ENCODE measurements around the gene PIGS.

Gene PIGS

DNA sequence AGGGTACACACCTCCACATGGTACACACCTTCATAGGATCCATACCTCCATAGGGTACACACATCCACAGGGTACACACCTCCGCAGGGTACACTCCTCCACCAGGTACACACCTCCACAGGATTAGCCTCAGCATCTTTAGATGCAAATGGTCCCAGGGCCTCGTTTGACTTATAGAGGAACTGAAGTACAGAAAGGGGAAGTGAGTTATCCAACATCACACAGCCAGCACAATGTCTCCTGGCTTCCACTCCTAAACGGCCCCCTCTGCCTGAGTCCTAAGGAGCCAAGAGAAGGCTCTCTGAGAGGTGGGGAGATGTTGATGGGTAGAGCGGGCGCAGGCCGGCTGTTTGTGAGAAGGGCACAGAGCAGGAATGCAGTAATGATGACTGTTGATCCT lies 53.2 kb downstream of the PIGS start:
- Mint-ChIP-seq H3K4me3 (no peak overlapping the region), H3K27ac (no peak overlapping the region), H3K9me3 (peaks cover 11% of the 10 kb centered on the region), H3K36me3 (ENCODE audit: low read depth) (no peaks in the 10 kb centered on the region), H3K4me1 (peaks cover 55% of the 10 kb centered on the region), H3K27me3 (ENCODE audit: low read depth, poor library complexity) (peaks cover 21% of the 10 kb centered on the region)
- DNase-seq: no peak
- TF ChIP-seq, protein P1, sequence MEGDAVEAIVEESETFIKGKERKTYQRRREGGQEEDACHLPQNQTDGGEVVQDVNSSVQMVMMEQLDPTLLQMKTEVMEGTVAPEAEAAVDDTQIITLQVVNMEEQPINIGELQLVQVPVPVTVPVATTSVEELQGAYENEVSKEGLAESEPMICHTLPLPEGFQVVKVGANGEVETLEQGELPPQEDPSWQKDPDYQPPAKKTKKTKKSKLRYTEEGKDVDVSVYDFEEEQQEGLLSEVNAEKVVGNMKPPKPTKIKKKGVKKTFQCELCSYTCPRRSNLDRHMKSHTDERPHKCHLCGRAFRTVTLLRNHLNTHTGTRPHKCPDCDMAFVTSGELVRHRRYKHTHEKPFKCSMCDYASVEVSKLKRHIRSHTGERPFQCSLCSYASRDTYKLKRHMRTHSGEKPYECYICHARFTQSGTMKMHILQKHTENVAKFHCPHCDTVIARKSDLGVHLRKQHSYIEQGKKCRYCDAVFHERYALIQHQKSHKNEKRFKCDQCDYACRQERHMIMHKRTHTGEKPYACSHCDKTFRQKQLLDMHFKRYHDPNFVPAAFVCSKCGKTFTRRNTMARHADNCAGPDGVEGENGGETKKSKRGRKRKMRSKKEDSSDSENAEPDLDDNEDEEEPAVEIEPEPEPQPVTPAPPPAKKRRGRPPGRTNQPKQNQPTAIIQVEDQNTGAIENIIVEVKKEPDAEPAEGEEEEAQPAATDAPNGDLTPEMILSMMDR (IDR thresholded peaks at IDR 0.05): no peak

DNA sequence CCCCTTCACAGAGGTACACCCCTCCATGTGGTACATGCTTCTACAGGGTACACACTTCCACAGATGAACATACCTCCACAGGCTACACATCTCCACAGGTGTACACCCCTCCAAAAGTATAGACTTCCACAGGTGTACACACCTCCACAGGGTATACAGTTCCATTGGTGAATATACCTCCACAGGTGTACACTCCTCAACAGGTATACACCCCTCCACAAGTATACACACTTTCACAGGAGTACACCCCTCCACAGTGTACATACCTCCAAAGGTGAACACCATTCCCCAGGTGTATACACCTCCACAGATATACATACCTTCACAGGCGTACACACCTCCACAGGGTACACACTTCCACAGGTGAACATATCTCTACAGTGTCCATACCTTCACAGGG lies 55.8 kb downstream of the PIGS start:
- peaks cover 11% of the 10 kb centered on the region for H3K9me3 Mint-ChIP-seq
- no peaks in the 10 kb centered on the region for H3K36me3 Mint-ChIP-seq (ENCODE audit: low read depth)
- DNase-seq: no peak
- TF ChIP-seq, protein P1 (IDR thresholded peaks at IDR 0.05): no peak
- no peak overlapping the region for H3K4me3 Mint-ChIP-seq
- H3K27me3 Mint-ChIP-seq (ENCODE audit: low read depth, poor library complexity): peaks cover 32% of the 10 kb centered on the region
- peaks cover 54% of the 10 kb centered on the region for H3K4me1 Mint-ChIP-seq
- H3K27ac Mint-ChIP-seq: no peak overlapping the region

DNA sequence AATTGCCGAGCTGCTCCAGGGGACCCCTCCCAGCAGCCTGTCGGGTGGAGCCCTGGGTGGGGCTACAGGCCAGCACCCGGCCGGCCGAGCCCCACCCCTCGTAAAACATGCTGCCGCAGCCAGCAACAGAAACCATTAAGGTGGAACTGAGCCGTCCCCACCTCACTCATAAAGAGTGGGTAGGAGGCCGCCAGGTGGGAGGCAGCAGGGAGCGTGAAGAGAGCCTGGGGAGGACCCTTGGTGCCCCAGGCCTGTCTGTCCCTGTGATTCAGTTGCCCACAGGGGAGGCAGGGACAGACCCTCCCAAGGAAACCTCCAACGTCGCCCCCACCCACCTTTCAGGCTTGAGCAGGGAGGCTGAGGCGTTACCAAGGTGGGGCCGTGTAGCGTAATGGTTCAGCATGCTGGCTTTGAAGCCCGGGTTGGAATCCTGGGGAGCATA lies 56.7 kb downstream of the PIGS start:
- peaks cover 39% of the 10 kb centered on the region for H3K27me3 Mint-ChIP-seq (ENCODE audit: low read depth, poor library complexity)
- H3K27ac Mint-ChIP-seq: no peak overlapping the region
- H3K4me1 Mint-ChIP-seq: peaks cover 57% of the 10 kb centered on the region
- TF ChIP-seq, protein P1 (IDR thresholded peaks at IDR 0.05): no peak
- H3K36me3 Mint-ChIP-seq (ENCODE audit: low read depth): no peaks in the 10 kb centered on the region
- DNase-seq: no peak
- no peak overlapping the region for H3K4me3 Mint-ChIP-seq
- H3K9me3 Mint-ChIP-seq: peaks cover 11% of the 10 kb centered on the region

DNA sequence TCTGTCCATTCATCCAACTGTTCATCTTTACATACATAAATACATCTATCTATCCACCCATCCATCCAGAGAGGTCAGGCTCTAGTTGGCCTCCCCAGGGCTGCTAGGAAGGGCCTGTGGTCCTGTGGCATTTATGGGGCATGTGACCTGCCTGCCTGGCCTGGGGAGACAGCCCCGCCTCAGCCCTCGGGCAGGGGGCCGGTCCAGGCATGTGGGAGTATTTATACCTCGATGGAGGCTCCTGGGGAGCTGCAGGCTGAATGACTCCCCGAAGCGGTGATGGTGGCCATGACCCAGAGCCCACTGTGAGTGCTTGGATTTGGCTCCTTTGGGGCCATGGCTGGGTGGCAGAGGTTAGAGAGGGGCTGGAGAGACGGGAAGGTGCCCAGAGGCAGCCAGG lies 57.8 kb downstream of the PIGS start:
- peaks cover 46% of the 10 kb centered on the region for H3K27me3 Mint-ChIP-seq (ENCODE audit: low read depth, poor library complexity)
- no peak for DNase-seq
- peaks cover 55% of the 10 kb centered on the region for H3K4me1 Mint-ChIP-seq
- H3K36me3 Mint-ChIP-seq (ENCODE audit: low read depth): no peaks in the 10 kb centered on the region
- H3K4me3 Mint-ChIP-seq: no peak overlapping the region
- H3K9me3 Mint-ChIP-seq: peaks cover 11% of the 10 kb centered on the region
- no peak overlapping the region for H3K27ac Mint-ChIP-seq
- TF ChIP-seq, protein P1 (IDR thresholded peaks at IDR 0.05): no peak

DNA sequence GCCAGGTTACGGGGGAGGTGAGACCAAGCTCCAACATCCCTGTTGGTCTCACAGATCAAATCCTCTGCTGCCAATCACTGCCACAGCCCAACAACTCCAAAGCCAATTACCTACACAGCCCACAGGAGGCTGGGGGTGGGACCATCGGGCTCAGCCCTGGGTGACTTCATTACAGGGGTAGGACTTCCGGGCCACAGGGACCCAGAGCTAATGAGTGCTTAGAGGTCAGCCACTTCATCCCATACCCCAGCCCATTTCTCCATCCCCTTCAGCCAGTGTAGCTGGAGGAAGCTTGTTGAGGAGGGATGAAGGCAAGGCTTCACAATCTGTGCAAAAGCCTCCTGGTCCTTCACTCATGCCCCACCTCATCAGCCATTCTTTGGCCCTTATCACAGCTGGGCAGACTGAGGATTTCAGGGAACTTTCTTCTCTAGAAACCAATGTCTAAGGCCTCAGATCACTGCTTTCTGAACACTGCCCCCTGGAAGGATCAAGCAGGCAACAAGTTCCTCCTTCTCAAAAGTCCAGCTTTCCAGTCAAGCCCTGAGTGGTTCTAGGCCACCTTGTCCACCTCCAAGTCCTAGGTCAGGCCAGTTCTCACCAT lies 59.4 kb downstream of the PIGS start:
- H3K27me3 Mint-ChIP-seq (ENCODE audit: low read depth, poor library complexity): peaks cover 46% of the 10 kb centered on the region
- TF ChIP-seq, protein P1 (IDR thresholded peaks at IDR 0.05): no peak
- DNase-seq: no peak
- H3K4me1 Mint-ChIP-seq: peaks cover 61% of the 10 kb centered on the region
- H3K36me3 Mint-ChIP-seq (ENCODE audit: low read depth): no peaks in the 10 kb centered on the region
- H3K9me3 Mint-ChIP-seq: peaks cover 7% of the 10 kb centered on the region
- H3K4me3 Mint-ChIP-seq: no peak overlapping the region
- no peak overlapping the region for H3K27ac Mint-ChIP-seq

DNA sequence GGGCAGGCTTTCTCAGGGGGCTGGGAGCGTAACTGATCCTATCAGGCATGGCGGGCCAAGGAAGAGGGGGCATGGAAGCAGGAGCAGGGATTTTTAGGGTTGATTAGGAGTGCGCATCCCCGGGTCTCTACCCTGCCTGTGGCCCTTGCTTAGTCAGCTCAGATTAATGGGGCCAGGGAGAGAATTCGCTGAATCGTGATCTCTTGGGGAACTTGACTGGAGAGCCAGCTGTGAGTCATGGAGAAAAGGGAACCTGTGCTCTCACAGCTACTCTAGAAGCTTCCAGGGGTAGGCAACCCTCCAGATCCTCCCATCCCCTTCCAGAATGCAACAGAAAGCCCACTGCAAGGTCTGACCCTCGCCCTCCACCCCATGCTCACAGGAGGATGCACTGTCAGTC lies 61.5 kb downstream of the PIGS start:
- H3K27me3 Mint-ChIP-seq (ENCODE audit: low read depth, poor library complexity): peaks cover 40% of the 10 kb centered on the region
- H3K9me3 Mint-ChIP-seq: no peaks in the 10 kb centered on the region

More for the DNA sequence above, 61.5 kb downstream of the PIGS start:
- no peak for DNase-seq
- peak overlapping the region; percentile 84 for H3K27ac Mint-ChIP-seq
- TF ChIP-seq, protein P1 (IDR thresholded peaks at IDR 0.05): no peak
- H3K4me3 Mint-ChIP-seq: no peak overlapping the region
- H3K36me3 Mint-ChIP-seq (ENCODE audit: low read depth): no peaks in the 10 kb centered on the region
- H3K4me1 Mint-ChIP-seq: peaks cover 81% of the 10 kb centered on the region
